Naive B cell (primary cell): ENCODE results near the gene DUSP22. TPM values are rescaled to one million over a fixed set of nuclear protein-coding genes. Genes with fewer than 3 reads are reported as not detected.
"Not testable (repeated sequence)": the region's sequence is repeated elsewhere in the genome, so short reads cannot be mapped to it uniquely, and the experiment has no call there.

Experiments
- ATAC-seq, 2 donors: fragments of 150-1000 bp; cut with Tn5 transposase; 2 replicates each; pipeline ENCODE4 v1.10.0; 2021; ENCODE audit warnings: low read depth in 2 of 2, mild to moderate bottlenecking in 2 of 2, moderate library complexity in 2 of 2
- DNase-seq: peaks from one replicate; pipeline ENCODE4 v3.0.0; 2022
- H3K27ac Mint-ChIP-seq, 6 donors: one replicate each; pipeline ENCODE4 v1.8.0; 2020 to 2022; ENCODE audit warnings: mild to moderate bottlenecking in 6 of 6, mixed read lengths in 6 of 6, moderate library complexity in 5 of 6, inconsistent platforms in 2 of 6
- H3K27me3 Mint-ChIP-seq, 3 donors: one replicate each; pipeline ENCODE4 v1.8.0; 2021 to 2022; ENCODE audit warnings: mixed read lengths in 3 of 3, mild to moderate bottlenecking in 1 of 3
- H3K36me3 Mint-ChIP-seq, 2 donors: one replicate each; pipeline ENCODE4 v1.8.0; 2020 to 2022; ENCODE audit warnings: mixed read lengths in 2 of 2, inconsistent platforms in 1 of 2, mild to moderate bottlenecking in 1 of 2
- H3K4me1 Mint-ChIP-seq, 3 donors: one replicate each; pipeline ENCODE4 v1.8.0; 2020 to 2022; ENCODE audit warnings: mixed read lengths in 3 of 3, inconsistent platforms in 1 of 3, mild to moderate bottlenecking in 1 of 3, moderate library complexity in 1 of 3
- H3K4me3 Mint-ChIP-seq, 8 donors: one replicate each; pipeline ENCODE4 v1.8.0; 2020 to 2022; ENCODE audit warnings: mild to moderate bottlenecking in 8 of 8, mixed read lengths in 8 of 8, moderate library complexity in 8 of 8, inconsistent platforms in 2 of 8
- H3K9me3 Mint-ChIP-seq, 7 donors: one replicate each; pipeline ENCODE4 v1.8.0; 2020 to 2022; ENCODE audit warnings: mixed read lengths in 7 of 7, mild to moderate bottlenecking in 5 of 7, inconsistent platforms in 2 of 7, moderate library complexity in 1 of 7
- polyA plus RNA-seq, 6 donors: library from polyadenylated mRNA; unstranded; fragments of 300-500 nt; fragmentation: Illumina TruSeq; gene quantifications; one replicate each; pipeline ENCODE4 v1.2.3, GENCODE V29; 2021; ENCODE audit warnings: low read depth in 6 of 6

DUSP22 gene
- polyA plus RNA-seq, 6 donors from 2014 or later: 89.6 to 177 (median 134) TPM

DNA sequence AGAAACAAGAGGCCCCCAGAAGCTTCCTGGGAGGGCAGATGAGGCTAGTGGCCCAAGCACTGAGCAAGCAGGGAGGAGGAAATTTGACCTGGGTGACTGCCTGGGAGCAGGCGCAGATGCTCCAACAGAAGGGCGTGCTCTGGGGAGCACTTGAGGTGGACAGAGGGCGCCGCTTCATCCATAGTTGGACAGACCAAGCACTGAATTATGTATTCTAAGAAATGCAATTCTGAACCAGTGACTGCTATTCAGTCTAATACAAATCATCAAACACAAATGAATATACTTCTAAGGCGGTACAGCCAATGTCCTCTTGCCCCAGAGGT is 70.6 kb downstream of the DUSP22 start:
- no peak for ATAC-seq
- H3K4me1 Mint-ChIP-seq: peaks cover 31 to 88% (median 81%) of the 10 kb centered on the region in 3 donors
- DNase-seq: no peak
- H3K27ac Mint-ChIP-seq: no peak overlapping the region
- H3K36me3 Mint-ChIP-seq: peaks cover 0 to 7% of the 10 kb centered on the region in 2 donors
- H3K4me3 Mint-ChIP-seq: no peak overlapping the region
- no peaks in the 10 kb centered on the region for H3K27me3 Mint-ChIP-seq
- H3K9me3 Mint-ChIP-seq: peaks cover 0 to 8% (median 4%) of the 10 kb centered on the region in 7 donors

GRCh38 chr6:363291-363690 is 71.0 kb downstream of the DUSP22 start:
- no peak for ATAC-seq
- H3K9me3 Mint-ChIP-seq: peaks cover 0 to 8% (median 4%) of the 10 kb centered on the region in 7 donors
- no peak overlapping the region for H3K4me3 Mint-ChIP-seq
- no peaks in the 10 kb centered on the region for H3K27me3 Mint-ChIP-seq
- no peak for DNase-seq
- peaks cover 28 to 85% (median 79%) of the 10 kb centered on the region in 3 donors for H3K4me1 Mint-ChIP-seq
- H3K36me3 Mint-ChIP-seq: peaks cover 0 to 7% of the 10 kb centered on the region in 2 donors
- no peak overlapping the region for H3K27ac Mint-ChIP-seq

- Mint-ChIP-seq H3K4me3 (peak overlapping the region in 1 of 8 donors; percentile 40), H3K27me3 (no peaks in the 10 kb centered on the region), H3K9me3 (peaks cover 0 to 8% (median 3%) of the 10 kb centered on the region in 7 donors), H3K4me1 (peaks cover 22 to 79% (median 73%) of the 10 kb centered on the region in 3 donors), H3K27ac (peak overlapping the region in 1 of 6 donors; percentile 63), H3K36me3 (peaks cover 0 to 7% of the 10 kb centered on the region in 2 donors)
- no peak for ATAC-seq
- DNase-seq: no peak
Measured at GRCh38 chr6:363909-364308, 71.6 kb downstream of the DUSP22 start.

- ATAC-seq: peak; percentile 39 to 43
- Mint-ChIP-seq H3K4me1 (peaks cover 15 to 71% (median 66%) of the 10 kb centered on the region in 3 donors), H3K27me3 (peaks cover 0 to 6% (median 0%) of the 10 kb centered on the region in 3 donors), H3K27ac (peak overlapping the region in 2 of 6 donors; percentile 24 to 63), H3K4me3 (peak overlapping the region in 6 of 8 donors; percentile 41 to 77 (median 55)), H3K9me3 (peaks cover 0 to 8% (median 3%) of the 10 kb centered on the region in 7 donors), H3K36me3 (peaks cover 0 to 7% of the 10 kb centered on the region in 2 donors)
- no peak for DNase-seq
Measured at GRCh38 chr6:364609-365540, 72.6 kb downstream of the DUSP22 start.

GRCh38 chr6:365835-366234 is 73.5 kb downstream of the DUSP22 start:
- Mint-ChIP-seq H3K9me3 (peaks cover 0 to 8% (median 4%) of the 10 kb centered on the region in 7 donors), H3K36me3 (peaks cover 0 to 7% of the 10 kb centered on the region in 2 donors), H3K27me3 (peaks cover 0 to 11% (median 4%) of the 10 kb centered on the region in 3 donors), H3K4me3 (peak overlapping the region in 7 of 8 donors; percentile 2 to 71 (median 44)), H3K4me1 (peaks cover 16 to 61% (median 58%) of the 10 kb centered on the region in 3 donors), H3K27ac (peak overlapping the region in 1 of 6 donors; percentile 52)
- no peak for DNase-seq
- ATAC-seq: peak; percentile 45 to 50

DNA sequence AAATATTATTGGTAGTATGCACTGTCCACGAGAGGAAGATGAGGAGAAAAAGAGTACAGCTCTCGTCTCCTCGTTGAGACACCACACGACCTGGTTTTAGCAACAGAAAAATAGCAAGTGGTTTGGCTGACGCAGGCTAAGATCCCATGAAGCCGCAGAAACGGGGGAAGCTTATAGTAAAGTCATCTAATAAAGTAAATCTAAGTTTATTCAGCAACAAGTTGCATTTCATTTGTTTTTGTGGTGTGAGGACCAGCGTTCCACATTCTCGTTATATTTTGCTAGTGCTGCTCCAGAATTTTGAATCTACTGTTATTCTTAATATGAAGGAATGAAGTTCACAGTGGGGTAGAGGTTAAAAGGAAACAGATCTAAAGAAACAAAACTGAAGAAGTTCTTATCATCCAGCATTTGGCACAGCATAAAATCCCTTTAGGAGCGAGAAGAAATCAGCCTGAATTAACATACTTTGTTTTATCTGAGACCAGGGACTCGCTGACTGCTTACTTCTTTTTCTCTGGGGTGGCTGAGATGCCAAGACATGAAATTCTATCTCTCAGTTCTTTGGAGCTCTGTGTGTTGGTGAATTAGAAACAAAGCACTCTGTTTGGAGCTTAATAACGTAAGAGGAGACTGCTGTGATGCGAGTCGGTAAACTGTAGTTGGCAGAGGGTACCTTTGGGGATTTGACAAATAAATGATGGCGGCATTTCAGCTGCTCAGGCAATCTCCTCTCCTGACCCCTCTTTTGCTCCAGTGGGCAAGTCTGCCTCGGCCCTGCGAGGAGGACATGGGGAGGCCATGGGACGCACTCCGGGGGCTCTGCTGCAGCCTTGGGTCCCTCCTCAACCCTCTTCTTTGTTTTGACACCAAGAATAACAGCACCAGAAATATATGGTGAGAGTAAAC is 74.4 kb downstream of the DUSP22 start:
- peaks cover 0 to 7% of the 10 kb centered on the region in 2 donors for H3K36me3 Mint-ChIP-seq
- H3K27me3 Mint-ChIP-seq: peaks cover 0 to 12% (median 8%) of the 10 kb centered on the region in 3 donors
- peaks cover 10 to 53% (median 50%) of the 10 kb centered on the region in 3 donors for H3K4me1 Mint-ChIP-seq
- H3K27ac Mint-ChIP-seq: no peak overlapping the region
- peaks cover 0 to 8% (median 4%) of the 10 kb centered on the region in 7 donors for H3K9me3 Mint-ChIP-seq
- no peak for DNase-seq
- H3K4me3 Mint-ChIP-seq: peak overlapping the region in 1 of 8 donors; percentile 2
- no peak for ATAC-seq

GRCh38 chr6:367298-367794 is 75.1 kb downstream of the DUSP22 start:
- H3K27ac Mint-ChIP-seq: peak overlapping the region in 1 of 6 donors; percentile 0
- no peak overlapping the region for H3K4me3 Mint-ChIP-seq
- peaks cover 0 to 7% of the 10 kb centered on the region in 2 donors for H3K36me3 Mint-ChIP-seq
- DNase-seq (no peak), ATAC-seq (no peak)
- H3K4me1 Mint-ChIP-seq: peaks cover 9 to 50% (median 47%) of the 10 kb centered on the region in 3 donors
- peaks cover 0 to 8% (median 4%) of the 10 kb centered on the region in 7 donors for H3K9me3 Mint-ChIP-seq
- peaks cover 0 to 12% (median 8%) of the 10 kb centered on the region in 3 donors for H3K27me3 Mint-ChIP-seq

DNA sequence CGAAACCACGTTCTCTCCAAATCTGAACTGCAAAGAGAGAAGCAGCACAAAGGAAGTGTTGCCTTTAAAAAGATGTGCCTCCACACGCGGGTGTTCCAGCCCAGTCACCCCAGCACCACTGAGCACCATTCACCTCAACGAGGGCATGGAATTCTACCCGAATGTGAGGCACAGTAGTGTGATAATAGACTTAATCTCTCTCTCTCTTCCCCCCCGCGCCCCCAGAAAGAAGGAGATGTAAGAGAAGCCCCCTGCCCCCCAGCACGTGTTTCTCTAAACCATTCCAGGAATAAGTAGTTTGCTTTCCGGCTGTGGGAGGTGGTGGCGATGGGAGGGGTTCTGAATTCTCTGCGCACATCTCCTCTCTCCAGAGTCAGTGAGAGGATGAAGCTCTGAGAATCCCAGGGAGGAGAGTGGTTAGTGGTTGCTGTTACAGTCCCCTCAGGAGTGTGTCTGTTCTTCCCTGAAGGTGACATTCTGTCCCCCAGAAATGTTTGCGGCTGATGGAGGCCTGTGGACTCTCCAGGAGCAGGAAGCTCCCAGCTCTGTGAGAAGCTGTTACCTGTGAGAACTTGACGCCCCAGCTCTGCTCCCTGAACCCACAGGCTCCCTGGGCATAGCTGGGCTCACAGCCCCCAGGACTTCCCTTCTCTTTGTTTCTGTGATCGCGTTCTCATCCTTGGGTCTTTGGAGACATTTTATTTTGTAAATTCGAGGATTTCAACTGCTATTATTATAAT is 75.8 kb downstream of the DUSP22 start:
- Mint-ChIP-seq H3K36me3 (peaks cover 0 to 7% of the 10 kb centered on the region in 2 donors), H3K9me3 (peaks cover 0 to 8% (median 4%) of the 10 kb centered on the region in 7 donors), H3K27ac (no peak overlapping the region), H3K4me3 (peak overlapping the region in 1 of 8 donors; percentile 19), H3K27me3 (peaks cover 0 to 18% (median 8%) of the 10 kb centered on the region in 3 donors), H3K4me1 (peaks cover 17 to 52% (median 49%) of the 10 kb centered on the region in 3 donors)
- DNase-seq: no peak
- ATAC-seq: no peak

GRCh38 chr6:369559-370431 is 77.5 kb downstream of the DUSP22 start:
- Mint-ChIP-seq H3K36me3 (no peaks in the 10 kb centered on the region), H3K4me1 (peaks cover 17 to 51% (median 42%) of the 10 kb centered on the region in 3 donors), H3K27me3 (peaks cover 0 to 19% (median 8%) of the 10 kb centered on the region in 3 donors), H3K27ac (peak overlapping the region in 1 of 6 donors; percentile 32), H3K9me3 (peaks cover 0 to 5% (median 0%) of the 10 kb centered on the region in 7 donors), H3K4me3 (no peak overlapping the region)
- DNase-seq (no peak), ATAC-seq (no peak)

DNA sequence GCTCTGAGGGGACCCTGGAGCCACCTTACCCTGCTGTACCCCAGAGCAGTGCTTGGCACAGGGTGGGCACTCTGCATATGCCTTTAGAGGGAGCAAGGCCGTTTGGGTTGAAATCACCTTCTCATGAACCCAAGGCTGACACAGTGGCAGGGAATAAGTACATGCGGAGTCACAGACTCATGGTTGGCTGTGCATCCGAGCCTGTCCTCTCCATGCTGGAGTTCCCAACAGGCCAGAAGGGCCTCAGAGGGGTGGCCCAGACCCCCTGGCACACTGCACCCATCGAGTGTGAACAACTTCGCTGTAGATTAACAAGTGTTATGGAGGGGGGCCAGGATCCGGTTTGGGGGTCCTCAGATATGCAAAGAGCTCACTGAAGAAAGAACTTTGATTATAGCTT is 78.3 kb downstream of the DUSP22 start:
- no peak overlapping the region for H3K27ac Mint-ChIP-seq

DNA sequence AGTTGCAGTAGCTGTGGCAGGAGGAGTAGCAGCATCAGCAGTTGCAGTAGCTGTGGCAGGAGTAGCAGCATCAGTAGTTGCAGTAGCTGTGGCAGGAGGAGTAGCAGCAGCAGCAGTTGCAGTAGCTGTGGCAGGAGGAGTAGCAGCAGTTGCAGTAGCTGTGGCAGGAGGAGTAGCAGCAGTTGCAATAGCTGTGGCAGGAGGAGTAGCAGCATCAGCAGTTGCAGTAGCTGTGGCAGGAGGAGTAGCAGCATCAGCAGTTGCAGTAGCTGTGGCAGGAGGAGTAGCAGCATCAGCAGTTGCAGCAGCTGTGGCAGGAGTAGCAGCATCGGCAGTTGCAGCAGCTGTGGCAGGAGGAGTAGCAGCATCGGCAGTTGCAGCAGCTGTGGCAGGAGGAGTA is 79.6 kb downstream of the DUSP22 start:
- H3K4me3 Mint-ChIP-seq, H3K36me3 Mint-ChIP-seq, H3K9me3 Mint-ChIP-seq, H3K27ac Mint-ChIP-seq, DNase-seq, ATAC-seq: not testable (repeated sequence)
- H3K4me1 Mint-ChIP-seq: peaks cover 14 to 40% (median 31%) of the 10 kb centered on the region in 3 donors
- H3K27me3 Mint-ChIP-seq: peaks cover 0 to 24% (median 8%) of the 10 kb centered on the region in 3 donors

More for the DNA sequence above, 78.3 kb downstream of the DUSP22 start:
- H3K9me3 Mint-ChIP-seq: peaks cover 0 to 5% (median 0%) of the 10 kb centered on the region in 7 donors
- no peak for ATAC-seq
- peaks cover 15 to 44% (median 35%) of the 10 kb centered on the region in 3 donors for H3K4me1 Mint-ChIP-seq
- DNase-seq: no peak
- H3K27me3 Mint-ChIP-seq: peaks cover 0 to 24% (median 8%) of the 10 kb centered on the region in 3 donors
- H3K4me3 Mint-ChIP-seq: no peak overlapping the region
- no peaks in the 10 kb centered on the region for H3K36me3 Mint-ChIP-seq
